ENCODE data around the gene IPO7.
"Not testable (repeated sequence)": the region's sequence is repeated elsewhere in the genome, so short reads cannot be mapped to it uniquely, and the experiment has no call there.

Gene IPO7

DNA sequence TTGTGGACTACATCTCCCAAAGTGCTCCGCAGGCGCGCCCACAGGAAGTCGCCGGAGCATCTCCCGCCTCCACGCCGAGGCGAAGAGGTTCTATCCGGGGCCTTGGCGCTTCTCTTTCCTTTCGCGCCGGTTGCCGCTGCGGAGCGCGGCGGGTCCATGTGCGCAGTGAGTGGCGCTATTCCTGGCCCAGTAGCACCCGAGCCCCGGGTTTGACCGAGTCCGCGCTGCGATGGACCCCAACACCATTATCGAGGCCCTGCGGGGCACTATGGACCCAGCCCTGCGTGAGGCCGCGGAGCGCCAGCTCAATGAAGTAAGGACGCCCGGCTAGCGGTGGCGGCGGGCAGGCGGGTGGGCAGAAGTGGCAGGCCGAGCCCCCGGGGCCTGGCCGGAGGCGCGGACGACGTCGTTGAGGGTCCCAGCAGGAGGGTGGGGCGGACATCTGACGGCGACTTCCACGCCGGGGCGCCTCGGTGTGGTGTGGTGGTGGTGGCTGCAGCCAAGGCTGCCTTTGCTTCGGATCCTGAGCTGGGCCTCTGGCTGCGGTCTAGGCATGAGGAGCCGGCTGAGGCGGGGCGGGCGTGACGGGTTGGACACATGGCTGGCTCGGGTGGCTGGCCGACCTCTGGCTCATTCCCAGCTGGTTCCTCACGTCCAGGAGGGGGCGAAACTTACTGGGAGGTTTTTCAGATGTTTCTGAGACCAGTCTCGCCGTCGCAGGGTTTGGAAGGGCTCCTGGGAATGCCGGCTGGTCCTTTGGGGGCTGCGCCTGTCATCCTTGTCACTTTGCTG is at the start of gene IPO7:
Gene IPO7 (plus strand): TSS at position 118 of the 792 bp plus-strand sequence. CDS start 112 bp downstream, at position 230.
- DNase-seq: peak; percentile 92

DNA sequence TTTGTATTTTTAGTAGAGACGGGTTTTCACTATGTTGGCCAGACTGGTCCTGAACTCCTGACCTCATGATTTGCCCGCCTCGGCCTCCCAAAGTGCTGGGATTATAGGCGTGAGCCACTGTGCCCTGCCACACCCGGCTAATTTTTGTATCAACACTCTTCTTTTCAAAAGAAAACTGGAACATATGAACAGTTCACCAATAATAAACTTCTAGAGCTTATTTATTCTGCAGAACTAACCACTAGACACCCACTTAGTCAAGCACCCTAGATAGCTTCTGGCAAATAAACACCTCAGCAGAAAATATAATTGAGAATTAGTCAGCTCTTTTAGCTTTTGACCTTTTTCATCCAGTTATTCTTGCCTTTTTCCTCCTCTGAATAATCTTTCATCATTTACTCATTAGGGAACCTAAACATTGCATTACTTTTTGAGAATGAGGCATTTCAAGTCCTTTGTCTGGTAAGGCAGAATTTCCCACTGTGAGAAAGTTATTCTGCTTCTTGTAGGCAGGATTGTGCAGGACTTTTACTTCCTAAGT is 42.7 kb upstream of the IPO7 start:
- no peak for DNase-seq

DNA sequence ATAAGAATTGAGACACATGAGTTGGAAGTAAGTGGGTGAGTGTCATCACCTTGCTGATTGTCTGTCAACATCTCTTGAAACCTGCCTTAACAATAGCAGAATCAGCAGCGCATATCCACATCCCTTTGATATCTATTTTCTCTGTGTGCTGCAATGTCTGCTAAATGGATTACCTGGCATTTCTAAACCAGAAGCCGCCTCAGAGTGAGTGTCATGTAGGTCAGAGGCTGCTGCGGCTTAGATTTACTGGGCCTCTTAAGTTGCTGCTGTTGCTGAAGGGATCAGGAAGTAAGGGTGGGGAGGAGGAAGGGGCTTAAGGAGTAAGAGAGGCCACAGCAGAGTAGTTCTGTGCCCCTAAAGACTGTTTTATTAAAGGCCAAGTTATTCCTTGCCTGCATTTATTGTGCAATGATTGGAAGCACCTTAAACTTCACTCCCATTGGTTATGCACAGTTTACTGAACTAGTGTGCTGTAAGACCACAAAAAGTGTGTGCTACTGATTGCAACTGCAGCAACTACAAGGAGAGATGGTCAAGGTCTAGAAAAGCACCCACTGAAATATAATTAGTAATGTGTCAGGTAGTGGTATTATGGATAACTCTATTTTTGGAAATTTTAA is 40.3 kb upstream of the IPO7 start:
- DNase-seq: no peak

DNA sequence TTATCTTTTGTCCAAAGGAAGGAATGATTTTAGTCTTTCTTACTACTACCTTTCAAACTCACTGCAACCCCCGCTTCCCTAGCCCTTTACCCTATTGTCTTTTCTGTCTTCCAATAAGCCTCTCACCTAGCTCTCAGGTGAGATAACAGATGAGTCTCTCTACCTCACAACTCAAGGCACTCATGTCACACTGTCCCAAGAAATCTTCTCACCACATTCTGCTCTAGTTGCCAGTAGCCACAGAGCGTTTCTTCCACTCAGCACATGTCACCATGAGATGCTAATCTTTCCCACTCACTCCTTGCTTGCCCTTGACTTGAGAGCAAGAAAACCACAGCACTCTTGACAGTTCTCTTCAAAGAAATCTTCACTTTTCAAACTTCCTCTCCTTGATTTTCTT is 37.4 kb upstream of the IPO7 start:
- DNase-seq: no peak

- DNase-seq: not testable (repeated sequence)
Observed at GRCh38 chr11:9347779-9348178, 36.7 kb upstream of the IPO7 start.

GRCh38 chr11:9351321-9351881 is 33.1 kb upstream of the IPO7 start:
- no peak for DNase-seq

- DNase-seq: no peak
Observed at GRCh38 chr11:9357041-9357440, 27.4 kb upstream of the IPO7 start.

DNA sequence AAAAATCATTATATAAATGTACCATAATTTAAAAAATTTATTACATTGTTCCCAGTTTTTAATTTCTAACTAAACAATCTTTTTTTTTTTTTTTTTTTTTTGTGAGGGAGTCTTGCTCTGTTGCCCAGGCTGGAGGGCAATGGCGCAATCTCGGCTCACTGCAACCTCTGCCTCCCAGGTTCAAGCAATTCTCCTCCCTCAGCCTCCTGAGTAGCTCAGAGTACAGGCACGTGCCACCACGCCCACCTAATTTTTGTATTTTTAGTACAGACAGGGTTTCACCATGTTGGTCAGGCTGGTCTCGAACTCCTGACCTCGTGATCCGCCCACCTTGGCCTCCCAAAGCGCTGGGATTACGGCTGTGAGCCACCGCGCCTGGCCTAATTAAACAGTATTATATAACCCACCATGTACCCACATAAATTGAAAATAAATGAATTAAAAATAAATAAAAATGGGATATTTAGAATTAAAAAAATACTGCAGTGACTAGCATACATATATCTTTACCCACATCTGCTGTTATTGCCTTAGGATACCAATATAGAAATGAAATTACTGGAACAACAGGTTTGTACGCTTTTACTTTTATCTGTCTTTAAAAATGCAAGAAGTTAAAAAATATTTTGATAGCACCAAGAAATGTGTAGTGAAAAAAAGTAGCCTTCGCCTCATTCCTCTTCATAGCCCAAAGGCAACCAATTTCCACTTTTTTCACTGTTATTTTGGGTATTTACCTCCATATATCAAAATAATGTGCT is 23.4 kb upstream of the IPO7 start:
- not testable (repeated sequence) for DNase-seq

DNA sequence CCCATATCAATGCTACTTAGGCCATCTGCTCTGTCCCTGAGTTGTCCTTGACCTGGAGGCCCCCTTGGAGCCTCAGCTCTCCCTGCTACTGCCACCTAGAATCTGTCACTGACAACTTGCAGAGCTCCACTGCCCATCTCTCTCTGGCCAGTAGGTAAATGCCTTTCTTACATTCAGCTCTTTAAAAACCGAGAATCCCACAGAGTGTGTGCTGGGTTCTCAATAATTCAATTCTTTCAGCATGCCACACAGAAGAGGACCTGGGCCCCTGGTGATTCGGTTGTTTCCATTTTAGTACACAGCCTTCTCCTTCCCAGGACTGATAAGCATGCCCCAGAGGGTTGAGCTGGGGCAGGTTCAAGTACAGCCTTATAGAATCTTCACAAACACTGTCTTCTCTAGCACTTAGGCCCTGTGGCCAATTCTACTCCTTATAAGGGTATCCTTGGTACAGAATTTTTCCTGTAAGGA is 22.0 kb upstream of the IPO7 start:
- peak; percentile 39 for DNase-seq

GRCh38 chr11:9363954-9364912 is 20.2 kb upstream of the IPO7 start:
- DNase-seq: peak; percentile 88

GRCh38 chr11:9367551-9367950 is 16.9 kb upstream of the IPO7 start:
- DNase-seq: no peak

- DNase-seq: no peak
Observed at GRCh38 chr11:9377036-9377435, 7.4 kb upstream of the IPO7 start.

- DNase-seq: no peak
Observed at GRCh38 chr11:9379041-9379440, 5.4 kb upstream of the IPO7 start.

- no peak for DNase-seq
Observed at GRCh38 chr11:9380773-9381172, 3.7 kb upstream of the IPO7 start.

DNA sequence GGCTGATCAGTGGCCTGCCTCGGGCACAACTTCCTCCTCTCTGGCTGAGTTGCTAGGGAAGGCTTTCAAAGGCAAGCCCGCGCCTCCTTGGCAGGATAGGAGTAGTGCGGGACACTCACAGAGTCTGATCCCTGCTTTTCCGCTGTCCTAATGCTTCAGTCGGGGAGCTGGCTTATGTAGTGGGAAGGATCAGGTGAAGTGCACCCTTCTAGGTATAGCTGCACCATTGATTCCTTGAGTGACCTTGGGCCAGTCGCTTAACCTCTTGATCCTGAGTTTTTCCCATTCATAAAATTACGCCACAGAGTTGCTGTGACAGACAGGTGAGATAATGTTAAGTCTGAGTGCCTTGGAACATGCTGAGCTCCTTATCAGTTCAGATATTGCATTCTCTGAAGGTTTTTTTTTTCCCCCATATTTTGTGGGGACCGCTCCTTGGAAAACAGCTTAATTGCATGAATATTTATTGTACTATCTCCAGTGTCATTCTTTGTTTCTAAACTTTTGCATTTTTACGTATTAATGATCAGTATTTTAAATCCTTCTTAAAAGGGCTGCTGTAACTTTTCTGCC is 961 bp downstream of the IPO7 start:
- DNase-seq: no peak

DNA sequence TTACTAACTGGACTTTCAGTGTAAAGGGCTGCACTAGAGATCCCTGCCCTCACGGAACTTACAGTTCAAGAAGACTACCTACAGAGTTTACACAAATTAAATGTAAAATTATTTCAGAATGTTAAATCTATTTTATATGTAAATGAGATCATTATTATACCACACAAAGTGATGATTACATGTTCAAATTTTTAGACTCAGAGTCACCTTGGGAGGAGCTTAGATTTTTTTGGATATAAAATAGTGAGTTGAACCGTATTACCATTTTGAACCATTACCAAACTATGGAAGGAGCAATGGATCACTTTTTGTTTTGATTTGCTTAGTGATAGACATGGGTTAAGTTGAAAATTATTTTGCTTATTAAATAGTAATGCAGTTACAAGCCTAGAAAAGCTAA is 1.6 kb downstream of the IPO7 start:
- no peak for DNase-seq

DNA sequence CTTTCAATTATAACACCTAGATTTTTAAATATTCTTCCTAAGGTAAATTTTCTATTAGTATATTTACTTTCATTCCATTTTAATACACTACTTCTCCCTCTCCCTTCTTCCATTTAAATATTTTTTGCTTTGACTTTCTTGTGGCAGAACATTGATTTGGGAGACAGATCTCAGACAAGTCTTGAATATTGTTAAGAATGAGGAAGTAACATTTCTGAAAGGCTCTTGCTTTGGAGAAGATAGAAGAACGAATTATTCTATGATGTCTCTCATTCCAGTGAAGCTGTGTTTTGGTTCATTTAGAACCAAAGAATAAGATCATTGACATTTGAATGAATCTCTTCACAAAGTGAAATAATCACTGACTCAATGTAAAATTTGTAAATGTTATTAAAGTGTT is 2.4 kb downstream of the IPO7 start:
- DNase-seq: no peak

DNA sequence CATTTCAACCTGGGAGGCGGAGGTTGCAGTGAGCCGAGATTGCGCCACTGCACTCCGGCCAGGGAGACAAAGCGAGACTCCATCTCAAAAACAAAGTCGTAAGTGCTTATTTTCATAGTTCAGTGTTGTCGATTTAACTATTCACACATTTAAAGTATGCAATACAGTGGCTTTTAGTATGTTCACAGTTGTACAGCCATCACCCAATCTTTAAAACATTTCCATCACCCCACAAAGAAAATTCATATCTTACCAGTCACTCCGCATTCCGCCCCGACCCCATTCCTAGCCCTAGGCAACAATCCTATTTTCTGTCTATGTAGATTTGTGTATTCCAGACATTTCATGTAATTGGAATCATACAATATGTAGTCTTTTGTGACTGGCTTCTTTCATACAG is 11.9 kb downstream of the IPO7 start:
- DNase-seq: no peak

DNA sequence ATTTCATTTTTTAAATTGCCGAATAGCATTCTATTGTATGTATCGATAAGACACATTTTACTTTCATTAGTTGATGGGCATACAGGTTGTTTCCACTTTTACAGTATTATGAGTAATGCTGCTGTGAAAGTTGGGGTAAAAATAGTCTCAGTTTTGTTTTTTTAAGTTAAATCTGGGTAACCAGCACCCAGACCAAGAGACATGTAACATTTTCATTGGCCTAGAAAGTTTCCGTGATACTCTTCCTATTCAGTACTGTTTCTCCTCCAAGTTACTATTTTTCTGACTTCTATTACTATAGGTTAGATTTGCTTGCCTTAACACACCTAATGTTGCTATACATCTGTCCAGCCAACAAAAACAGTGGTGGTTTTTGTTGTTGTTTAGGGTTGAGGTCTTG is 12.3 kb downstream of the IPO7 start:
- no peak for DNase-seq

DNA sequence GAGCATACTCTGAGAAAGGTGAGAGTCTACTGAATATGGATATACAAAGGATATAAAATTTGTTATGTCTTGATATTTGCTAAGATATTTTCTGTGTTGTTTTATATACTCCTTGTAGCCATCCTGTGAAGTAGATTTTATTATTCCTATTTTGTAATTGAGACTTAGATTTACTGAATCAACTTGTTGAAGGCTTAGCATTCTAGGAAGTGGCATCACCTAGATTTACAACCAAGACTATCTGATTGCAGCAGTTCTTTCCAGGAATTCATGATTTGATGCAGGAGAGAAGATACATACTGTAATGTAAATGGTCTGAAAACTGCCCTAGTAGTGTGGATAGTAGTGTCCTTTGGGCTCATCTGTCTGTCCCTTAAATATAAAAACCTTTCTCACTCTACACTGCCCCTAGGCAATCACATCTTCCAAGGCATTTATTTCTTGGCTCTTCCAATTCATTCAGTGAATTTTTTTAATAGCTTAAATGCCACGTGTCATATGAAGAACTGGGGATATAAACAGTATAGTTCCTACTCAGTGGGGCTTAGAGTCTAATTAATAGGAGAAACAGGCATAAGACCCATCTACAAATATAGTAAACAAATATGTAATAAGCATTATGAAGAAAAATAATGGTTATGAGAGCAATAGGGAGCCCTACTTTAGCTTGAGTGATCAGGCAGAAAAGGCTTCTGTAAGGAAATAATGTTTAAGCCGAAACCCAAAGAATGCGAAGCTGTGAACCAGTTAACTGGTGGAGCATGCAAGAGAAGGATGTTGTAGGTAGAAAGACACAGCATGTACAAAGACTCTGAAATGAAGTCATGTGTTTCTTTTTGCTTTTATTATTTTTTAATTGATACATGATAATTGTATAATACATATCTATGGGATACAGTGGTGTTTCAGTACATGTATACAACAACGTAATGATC is 13.6 kb downstream of the IPO7 start:
- no peak for DNase-seq
